Right atrium auricular region (tissue), 2 donors: Measurements from ENCODE around the gene TIMM44. TPM values are rescaled to one million over a fixed set of nuclear protein-coding genes. Genes with fewer than 3 reads are reported as not detected.

ENCODE experiments used
- DNase-seq: peaks from one replicate; pipeline ENCODE4 v3.0.0-alpha.2; 2019; ENCODE audit warnings: low spot score
- H3K27ac ChIP-seq, 2 donors: fragments of 200-600 bp; sonication (generic); 1 replicate in 1 of 2; 2 replicates in 1 of 2; pipeline ENCODE4 v1.5.1; 2016 to 2019
- H3K27me3 ChIP-seq, 2 donors: fragments of 200-600 bp; sonication (generic); one replicate each; pipeline versions ENCODE4 v1.5.1 to v1.6.0; 2017 to 2019
- H3K36me3 ChIP-seq: fragments of 200-600 bp; sonication (generic); one replicate; pipeline ENCODE4 v1.5.1; 2016
- H3K4me1 ChIP-seq, 2 donors: fragments of 200-600 bp; sonication (generic); one replicate each; pipeline versions ENCODE4 v1.5.1 to v1.6.0; 2017 to 2019
- H3K4me3 ChIP-seq, 2 donors: fragments of 200-600 bp; sonication (generic); 1 replicate in 1 of 2; 2 replicates in 1 of 2; pipeline ENCODE4 v1.5.1; 2017 to 2019; ENCODE audit warnings: mild to moderate bottlenecking in 1 of 2, moderate library complexity in 1 of 2
- H3K9me3 ChIP-seq, 2 donors: fragments of 200-600 bp; sonication (generic); one replicate each; pipeline ENCODE4 v1.5.1; 2019
- total RNA-seq, 2 donors: library from RNA; depleted of rRNA; stranded (reverse); fragments of >200 nt; gene quantifications; one replicate each; pipeline ENCODE4 v1.1.0, GENCODE V29; 2016
- TF ChIP-seq, protein P1 (sequence below), 2 donors: fragments of 200-600 bp; sonication (generic); IDR thresholded peaks; one replicate each; pipeline ENCODE4 v1.5.1; 2019; ENCODE audit warnings: antibody characterized with exemption in 2 of 2

TIMM44 gene
- total RNA-seq, 2 donors from 2014 or later = 49.1 to 64.1 TPM

DNA sequence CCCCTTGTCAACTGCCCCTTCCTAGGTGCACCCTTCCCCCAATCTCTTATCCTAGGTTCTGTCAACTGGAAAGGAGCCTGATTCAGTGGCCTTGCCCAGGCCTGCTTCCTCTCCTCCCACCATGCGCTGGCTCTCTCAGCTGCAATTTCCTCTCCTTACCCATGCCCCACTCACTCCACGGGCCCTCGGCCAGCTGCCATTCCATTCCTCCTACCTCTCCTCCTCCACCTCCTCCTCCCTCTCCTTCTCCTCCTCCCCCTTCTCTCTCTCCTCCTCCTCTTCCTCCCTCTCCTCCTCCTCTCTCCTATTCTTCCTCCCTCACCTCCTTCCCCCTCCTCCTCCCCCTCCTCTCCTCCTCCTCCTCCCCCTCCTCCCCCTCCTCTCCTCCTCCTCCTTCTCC, 9.6 kb upstream of the TIMM44 start:
- no peak for DNase-seq
- TF ChIP-seq, protein P1, sequence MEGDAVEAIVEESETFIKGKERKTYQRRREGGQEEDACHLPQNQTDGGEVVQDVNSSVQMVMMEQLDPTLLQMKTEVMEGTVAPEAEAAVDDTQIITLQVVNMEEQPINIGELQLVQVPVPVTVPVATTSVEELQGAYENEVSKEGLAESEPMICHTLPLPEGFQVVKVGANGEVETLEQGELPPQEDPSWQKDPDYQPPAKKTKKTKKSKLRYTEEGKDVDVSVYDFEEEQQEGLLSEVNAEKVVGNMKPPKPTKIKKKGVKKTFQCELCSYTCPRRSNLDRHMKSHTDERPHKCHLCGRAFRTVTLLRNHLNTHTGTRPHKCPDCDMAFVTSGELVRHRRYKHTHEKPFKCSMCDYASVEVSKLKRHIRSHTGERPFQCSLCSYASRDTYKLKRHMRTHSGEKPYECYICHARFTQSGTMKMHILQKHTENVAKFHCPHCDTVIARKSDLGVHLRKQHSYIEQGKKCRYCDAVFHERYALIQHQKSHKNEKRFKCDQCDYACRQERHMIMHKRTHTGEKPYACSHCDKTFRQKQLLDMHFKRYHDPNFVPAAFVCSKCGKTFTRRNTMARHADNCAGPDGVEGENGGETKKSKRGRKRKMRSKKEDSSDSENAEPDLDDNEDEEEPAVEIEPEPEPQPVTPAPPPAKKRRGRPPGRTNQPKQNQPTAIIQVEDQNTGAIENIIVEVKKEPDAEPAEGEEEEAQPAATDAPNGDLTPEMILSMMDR (IDR thresholded peaks at IDR 0.05) = no peak
- H3K27ac ChIP-seq = no peak overlapping the region
- no peaks in the 10 kb centered on the region for H3K9me3 ChIP-seq
- no peaks in the 10 kb centered on the region for H3K27me3 ChIP-seq
- H3K4me3 ChIP-seq = no peak overlapping the region
- peaks cover 0 to 7% of the 10 kb centered on the region in 2 donors for H3K4me1 ChIP-seq
- no peaks in the 10 kb centered on the region for H3K36me3 ChIP-seq

DNA sequence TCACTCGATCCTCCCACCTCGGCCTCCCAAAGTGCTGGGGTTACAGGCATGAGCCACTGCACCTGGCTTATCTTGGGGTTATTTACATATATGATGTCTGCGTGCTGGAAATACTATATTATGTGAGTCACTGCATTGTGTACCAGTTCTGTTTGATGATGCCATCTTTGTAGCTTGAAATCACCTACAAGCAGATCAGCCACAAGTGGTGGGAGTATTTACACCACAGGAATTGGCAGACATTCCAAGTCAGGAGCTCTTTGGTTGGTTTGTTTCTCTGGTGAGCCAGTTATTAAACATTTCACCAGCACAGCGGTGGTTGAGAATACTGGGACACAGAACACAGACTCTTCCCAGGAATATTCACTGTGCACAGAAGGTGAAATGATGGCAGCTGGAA, 4.5 kb upstream of the TIMM44 start:
- no peak for DNase-seq
- no peaks in the 10 kb centered on the region for H3K27me3 ChIP-seq

DNA sequence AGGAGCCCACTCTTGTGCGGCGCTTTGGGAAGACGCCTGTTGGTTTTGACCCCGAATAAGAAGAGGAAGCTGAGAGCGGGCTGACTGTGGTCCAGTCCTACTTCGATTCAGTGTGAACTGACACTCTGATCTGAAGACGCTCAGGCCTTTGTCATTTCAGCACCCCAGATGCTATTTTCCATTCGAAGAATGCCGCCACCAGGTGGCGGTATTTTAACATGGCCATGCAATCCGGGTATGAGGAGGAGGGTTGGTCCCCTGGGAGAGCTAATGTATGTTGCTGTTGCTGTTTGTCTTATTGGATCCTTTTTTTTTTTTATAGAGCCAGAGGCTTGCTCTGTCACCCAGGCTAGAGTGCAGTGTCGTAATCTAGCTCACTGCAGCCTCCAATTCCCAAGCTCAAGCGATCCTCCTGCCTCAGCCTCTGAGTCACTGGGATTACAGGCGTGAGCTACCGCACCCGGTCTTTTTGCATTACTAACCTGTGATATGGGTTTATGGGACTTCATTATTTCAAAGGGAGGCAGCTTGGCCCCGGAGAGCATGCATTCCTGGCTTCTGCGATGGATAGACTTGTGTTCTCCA, 803 bp upstream of the TIMM44 start:
- Histone ChIP-seq H3K27ac (peak overlapping the region; percentile 90 to 95), H3K36me3 (peaks cover 12% of the 10 kb centered on the region), H3K4me1 (peaks cover 0 to 29% of the 10 kb centered on the region in 2 donors), H3K4me3 (peak overlapping the region; percentile 47 to 81), H3K9me3 (no peaks in the 10 kb centered on the region), H3K27me3 (no peaks in the 10 kb centered on the region)
- peak; percentile 91 for DNase-seq
- TF ChIP-seq, protein P1 (IDR thresholded peaks at IDR 0.05) = peak; percentile 65 to 92

More for the DNA sequence above, 4.5 kb upstream of the TIMM44 start:
- Histone ChIP-seq H3K27ac (no peak overlapping the region), H3K4me1 (peaks cover 0 to 7% of the 10 kb centered on the region in 2 donors), H3K36me3 (no peaks in the 10 kb centered on the region), H3K4me3 (no peak overlapping the region), H3K9me3 (no peaks in the 10 kb centered on the region)
- TF ChIP-seq, protein P1 (IDR thresholded peaks at IDR 0.05) = no peak

DNA sequence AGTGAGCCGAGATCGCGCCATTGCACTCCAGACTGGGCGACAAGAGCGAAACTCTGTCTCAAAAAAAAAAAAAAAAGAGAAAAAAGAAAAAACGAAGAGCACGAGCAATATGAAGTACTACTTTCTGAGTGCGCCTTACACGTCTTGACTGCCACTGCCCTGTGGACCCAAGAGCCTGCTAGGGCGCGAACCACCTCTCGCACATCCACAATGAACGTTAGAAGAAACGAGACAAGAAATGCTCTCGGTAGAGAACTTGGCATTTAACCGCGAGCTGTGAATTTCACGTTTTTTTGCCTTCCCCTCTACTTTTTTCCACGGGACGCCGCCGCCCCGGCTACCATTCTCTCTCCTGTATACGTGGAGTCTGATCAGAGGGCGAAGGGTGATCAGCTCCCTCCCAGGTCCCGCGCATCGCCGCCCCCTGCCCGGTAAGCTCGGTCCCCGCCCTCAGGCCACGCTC, 454 bp downstream of the TIMM44 start:
- Histone ChIP-seq H3K9me3 (no peaks in the 10 kb centered on the region), H3K4me3 (peak overlapping the region; percentile 66 to 81), H3K4me1 (peaks cover 0 to 29% of the 10 kb centered on the region in 2 donors), H3K27me3 (no peaks in the 10 kb centered on the region), H3K36me3 (peaks cover 23% of the 10 kb centered on the region), H3K27ac (peak overlapping the region; percentile 90 to 95)
- no peak for DNase-seq
- TF ChIP-seq, protein P1 (IDR thresholded peaks at IDR 0.05) = no peak

DNA sequence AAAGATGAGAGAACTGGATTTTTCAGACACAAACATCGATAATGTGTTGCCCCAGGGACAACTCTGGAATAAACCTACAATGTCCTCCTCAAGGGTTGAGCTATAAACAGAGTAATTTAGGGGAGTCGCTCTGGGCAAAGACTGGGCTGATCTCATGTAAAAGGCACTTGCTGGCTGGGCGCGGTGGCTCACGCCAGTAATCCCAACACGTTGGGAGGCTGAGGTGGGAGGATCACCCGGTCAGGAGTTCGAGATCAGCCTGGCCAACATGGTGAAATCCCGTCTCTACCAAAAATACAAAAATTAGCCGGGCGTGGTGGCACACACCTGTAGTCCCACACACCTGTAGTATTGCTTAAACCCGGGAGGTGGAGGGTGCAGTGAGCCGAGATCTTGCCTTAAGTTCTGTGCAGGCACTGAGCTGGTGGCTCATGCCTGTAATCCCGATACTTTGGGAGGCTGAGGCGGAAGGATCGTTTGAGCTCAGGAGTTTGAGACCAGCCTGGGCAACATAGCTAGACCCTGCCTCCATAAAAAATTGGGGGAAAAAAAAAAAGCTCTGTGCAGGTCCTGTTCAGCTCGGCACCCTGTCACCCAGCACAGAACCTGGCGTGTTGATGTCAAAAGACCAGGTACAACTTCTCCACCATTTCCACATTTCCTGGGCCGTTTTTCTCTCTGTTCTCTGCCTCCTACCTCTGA, 1.4 kb downstream of the TIMM44 start:
- peak overlapping the region in 1 of 2 donors; percentile 81 for H3K4me3 ChIP-seq
- peaks cover 0 to 29% of the 10 kb centered on the region in 2 donors for H3K4me1 ChIP-seq
- no peaks in the 10 kb centered on the region for H3K27me3 ChIP-seq
- DNase-seq = no peak
- peaks cover 33% of the 10 kb centered on the region for H3K36me3 ChIP-seq
- H3K27ac ChIP-seq = no peak overlapping the region
- H3K9me3 ChIP-seq = no peaks in the 10 kb centered on the region
- TF ChIP-seq, protein P1 (IDR thresholded peaks at IDR 0.05) = no peak
